GM19372 (cell line): ENCODE results near the gene FBXO9.
"Not testable (repeated sequence)": the region's sequence is repeated elsewhere in the genome, so short reads cannot be mapped to it uniquely, and the experiment has no call there.

Experiments
- ATAC-seq: cut with Tn5 transposase; IDR thresholded peaks from one replicate; pipeline ENCODE4 v1.9.1; 2021; ENCODE audit warnings: mild to moderate bottlenecking, low read depth, moderate library complexity; ENCODE audit not compliant: unreplicated experiment

FBXO9 gene

DNA sequence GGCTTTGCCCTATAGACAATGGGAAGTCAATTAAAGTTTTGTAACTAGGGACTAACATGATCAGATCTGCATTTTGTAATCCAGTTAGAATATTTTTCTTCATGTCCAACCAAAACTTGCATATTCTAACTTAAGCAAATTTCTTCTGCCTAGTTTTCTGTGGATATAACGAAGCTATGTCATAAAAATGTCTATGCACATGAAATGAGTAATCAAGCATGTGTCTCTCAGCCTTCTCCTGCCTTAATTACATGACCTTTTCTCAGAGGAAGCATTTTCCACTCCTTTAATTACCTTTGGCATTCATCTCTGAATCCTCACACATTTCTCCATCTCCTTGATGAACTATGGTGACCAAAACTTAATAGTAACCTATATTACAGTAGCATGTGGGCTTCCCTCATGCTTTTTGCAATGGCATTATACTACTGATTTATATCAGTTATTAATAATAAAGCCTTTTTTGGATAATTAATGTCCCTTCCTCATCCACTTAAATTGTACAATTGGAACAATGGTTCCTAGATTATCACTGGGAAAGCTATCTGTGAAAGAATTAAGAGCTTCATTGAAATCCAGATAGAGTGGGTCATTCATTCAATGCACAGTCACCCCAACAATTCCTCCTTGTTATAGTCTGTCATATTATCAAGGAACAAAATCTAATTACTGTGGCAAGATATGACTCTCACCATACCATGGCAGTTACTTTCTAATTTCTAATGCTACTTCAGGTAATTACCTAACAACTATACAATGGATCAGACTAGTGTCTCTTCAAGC is 19.1 kb upstream of the FBXO9 start:
- ATAC-seq, result no peak

DNA sequence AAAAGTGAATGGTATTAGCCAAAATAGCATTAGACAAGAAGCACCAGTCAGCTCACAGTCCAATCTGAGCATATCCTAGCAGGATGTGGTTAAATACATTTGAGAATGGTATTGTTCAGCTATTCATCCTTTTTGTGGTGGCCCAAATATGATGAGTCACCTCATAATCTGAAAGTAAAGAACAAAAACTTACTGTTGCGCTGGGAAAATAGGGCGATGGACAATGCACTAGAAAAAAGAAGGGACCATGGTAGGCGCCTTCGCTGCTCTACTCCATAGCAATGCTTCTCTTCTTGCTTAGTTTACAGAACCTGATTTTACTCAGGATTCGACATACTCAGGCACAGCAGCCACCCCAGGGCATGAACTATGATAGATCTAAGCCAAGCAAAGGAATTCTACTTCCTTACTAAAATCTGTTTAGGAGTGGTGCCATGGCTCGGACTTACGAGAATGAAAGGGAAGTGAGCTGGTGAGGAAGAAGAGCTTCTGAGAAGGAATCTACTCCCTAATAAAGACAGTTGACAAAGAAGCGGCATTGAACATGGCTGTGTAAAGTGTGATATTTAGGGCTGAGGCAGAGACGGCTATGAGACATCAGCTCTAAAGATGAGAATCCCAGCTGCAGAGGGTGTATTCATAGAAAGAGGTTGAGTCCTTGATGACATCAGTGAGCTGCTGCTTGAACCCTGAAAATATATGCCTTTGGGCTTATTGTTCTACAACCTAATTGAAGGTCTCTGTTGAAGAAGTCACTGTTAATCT is 16.6 kb upstream of the FBXO9 start:
- no peak for ATAC-seq

DNA sequence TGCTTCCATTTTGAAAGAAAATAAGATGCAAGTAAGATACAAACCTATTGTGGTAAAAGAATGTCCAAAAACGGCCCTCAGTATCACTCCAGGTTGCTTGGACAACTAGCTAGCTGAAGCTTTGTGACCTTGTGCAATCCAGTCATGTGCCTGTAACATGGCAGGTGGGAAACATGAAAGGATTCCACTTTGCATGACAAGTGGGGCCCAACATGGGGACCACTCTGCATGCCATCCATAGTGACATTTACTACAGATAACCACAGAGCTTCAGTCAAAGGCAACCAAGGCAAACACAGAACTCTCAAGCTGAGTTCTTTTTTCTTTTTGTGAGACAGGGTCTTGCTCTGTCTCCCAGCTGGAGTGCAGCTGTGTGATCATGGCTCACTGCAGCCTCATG is 15.8 kb upstream of the FBXO9 start:
- no peak for ATAC-seq

DNA sequence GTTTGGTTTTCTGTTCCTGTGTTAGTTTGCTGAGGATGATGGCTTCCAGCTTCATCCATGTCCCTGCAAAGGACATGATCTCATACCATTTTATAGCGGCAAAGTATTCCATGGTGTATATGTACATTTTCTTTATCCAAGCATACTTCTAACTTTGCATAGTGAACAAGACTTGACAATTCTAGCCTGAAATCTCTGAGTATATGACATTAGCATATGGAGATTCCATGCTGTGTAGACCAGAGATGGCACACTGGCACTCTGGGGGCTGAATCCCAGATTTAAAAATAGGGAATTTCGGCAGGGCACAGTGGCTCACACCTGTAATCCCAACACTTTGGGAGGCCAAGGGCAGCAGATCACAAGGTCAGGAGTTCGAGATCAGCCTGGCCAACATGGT is 13.1 kb upstream of the FBXO9 start:
- not testable (repeated sequence) for ATAC-seq

DNA sequence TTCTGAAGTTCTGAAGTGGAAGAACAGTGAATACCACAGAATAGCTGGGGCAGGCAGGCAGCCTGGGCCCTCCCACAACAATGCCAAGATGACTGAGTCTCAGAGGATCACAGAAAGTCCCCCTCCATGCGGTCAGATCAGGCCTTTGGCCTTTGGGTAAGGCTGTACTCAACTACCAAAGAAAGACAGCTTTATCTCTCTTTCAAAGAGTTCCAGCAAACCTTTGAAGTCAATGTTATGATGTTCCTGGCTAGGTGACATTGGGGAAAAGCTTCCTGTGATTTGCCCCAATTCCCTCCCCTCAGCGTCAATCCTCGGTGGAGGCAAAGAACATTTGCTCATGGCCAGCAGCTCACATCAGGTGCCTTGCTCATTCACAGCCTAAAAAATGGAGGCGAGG is 10.7 kb upstream of the FBXO9 start:
- ATAC-seq, result no peak

DNA sequence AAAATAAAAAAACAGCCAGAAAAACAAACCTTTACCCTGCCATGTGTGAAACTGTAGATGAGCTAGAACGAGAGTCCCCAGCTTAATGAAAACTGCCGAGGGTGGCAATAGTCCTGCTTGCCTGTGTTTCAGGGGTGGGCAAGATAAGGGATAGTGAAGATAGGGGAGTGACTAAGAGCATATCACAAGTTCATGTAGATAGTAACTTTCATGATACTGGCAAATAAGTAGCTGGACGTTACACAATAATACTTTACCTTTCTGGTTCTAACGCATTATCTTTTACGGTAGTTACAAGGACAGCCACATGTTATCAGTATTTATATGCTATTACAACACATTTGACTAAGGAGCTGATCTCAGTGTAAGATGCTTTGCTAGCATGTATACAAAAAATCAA is 9.3 kb upstream of the FBXO9 start:
- ATAC-seq, result no peak

DNA sequence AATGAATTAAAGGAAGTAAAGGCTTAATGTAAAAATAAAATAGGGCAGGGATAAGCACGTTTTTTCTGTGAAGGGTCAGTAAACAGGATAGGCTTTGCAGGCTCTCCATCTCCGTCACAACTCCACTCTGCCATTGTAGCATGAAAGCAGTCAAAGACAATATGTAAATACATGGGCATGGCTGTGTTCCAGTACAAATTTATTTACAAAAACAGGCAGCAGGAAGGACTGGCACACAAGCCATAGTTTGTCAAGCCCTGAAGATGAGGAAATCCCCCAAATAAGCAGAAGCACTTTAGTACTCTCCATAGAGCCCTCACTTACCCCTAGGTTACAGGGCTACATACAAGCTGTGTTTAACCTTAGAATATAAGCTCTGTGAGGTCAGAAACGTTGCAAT is 8.9 kb upstream of the FBXO9 start:
- no peak for ATAC-seq

DNA sequence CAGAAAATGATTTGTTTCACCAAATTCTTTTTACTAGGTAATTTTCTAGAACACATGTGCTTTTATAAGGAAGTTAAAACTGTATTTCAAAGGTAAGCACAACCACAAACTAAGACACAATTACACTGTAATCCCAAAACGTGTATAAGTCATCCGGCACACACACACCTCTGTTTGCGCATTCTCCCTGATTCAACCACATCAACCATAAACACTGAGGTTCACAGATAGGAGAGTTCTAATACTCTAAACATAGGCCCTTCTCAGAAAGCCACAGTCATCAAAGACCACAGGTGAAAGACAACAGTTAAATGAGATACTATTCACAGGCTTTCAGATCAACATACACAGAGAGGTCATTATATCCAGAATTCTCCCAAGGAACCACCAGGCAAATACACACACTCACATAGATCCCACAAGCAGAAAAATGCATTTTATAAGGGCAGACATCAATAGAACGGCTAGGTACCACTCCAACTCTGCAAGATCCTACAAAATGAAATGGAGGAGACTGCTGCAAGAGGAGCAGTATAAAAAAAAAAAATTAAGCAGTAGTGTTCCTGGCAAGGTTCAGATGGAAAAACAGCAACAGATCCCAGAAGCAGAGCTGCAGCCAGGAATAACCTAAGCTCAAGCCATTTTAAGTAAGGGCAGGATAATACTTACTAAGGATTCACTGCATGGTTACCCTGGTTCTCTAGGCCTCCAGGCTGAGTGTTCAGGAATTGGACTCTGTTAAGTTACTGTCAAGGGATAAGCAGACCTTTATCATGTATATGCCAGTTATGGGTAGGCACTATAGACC is 6.6 kb upstream of the FBXO9 start:
- no peak for ATAC-seq

DNA sequence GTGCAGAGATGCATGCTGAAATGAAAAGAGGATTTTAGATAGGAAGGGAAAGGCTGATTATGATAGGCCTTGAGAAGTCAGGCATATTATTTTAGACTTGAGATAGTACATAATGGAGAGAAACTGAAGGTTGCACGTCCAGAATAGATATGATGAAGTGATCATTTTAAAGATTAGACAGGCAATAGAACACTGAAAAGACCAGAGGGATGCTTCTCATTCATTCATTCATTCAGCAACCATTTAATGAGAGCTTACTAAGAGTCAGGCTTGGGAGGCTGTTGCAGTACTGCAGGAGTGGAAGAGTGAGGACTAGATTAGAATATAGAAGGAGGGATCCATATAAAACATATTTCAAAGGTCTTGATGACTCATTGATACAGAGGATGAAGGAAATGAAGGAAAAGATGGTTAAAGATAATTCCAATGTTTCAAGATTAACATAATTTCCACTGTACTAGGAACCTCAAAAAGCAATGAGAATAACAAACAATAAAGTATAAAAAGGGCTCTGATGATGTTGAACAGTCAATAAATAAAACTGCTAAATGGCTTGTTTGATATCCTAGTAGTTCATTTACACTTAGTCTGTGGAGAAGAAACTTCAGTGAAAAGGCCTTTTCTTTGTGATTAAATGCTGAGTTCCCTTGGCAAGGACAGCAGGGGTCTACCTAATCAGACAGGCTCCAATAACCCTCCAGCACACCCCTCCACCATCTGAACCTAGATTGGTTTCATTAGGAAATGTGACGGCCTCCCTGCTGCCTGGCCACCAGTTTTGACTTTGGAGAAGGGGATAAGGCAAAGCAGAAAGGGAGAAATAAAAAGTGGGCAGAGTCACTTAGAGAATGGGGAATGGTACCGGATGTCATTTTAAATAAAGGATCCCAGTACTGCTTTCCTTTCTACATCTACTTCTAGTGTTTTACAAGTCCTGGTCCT is 5.3 kb upstream of the FBXO9 start:
- ATAC-seq, result no peak

DNA sequence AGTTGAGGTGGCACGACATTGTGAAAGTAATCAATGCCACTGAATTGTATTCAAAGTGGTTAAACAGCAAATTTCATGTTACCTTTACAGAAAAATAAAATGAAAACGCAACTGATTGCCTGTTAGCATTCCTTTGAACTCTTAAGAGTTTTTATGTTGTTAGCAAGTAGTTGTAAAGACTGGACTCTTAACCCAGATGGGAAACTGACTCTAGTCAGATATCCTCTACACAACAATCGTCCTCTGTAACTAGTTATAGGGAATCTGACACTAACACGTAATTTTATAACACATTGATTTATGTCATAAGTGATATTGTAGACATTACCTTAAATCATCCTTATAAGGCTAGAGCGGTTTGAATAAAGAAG is 3.0 kb upstream of the FBXO9 start:
- no peak for ATAC-seq

DNA sequence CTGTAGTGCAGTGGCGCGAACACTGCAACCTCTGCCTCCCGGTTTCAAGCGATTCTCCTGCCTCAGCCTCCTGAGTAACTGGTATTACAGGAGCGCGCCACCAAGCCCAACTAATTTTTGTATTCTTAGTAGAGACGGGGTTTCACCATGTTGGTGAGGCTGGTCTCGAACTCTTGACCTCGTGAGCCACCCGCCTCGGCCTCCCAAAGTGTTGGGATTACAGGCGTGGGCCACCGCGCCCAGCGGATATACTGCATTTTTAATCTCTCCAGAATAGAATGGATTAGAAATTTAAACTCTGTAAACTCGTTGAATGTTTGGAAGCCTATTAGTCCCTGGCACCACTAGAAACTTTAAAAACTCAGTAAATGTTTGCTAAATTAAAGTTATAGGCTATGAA is 949 bp upstream of the FBXO9 start:
- not testable (repeated sequence) for ATAC-seq

DNA sequence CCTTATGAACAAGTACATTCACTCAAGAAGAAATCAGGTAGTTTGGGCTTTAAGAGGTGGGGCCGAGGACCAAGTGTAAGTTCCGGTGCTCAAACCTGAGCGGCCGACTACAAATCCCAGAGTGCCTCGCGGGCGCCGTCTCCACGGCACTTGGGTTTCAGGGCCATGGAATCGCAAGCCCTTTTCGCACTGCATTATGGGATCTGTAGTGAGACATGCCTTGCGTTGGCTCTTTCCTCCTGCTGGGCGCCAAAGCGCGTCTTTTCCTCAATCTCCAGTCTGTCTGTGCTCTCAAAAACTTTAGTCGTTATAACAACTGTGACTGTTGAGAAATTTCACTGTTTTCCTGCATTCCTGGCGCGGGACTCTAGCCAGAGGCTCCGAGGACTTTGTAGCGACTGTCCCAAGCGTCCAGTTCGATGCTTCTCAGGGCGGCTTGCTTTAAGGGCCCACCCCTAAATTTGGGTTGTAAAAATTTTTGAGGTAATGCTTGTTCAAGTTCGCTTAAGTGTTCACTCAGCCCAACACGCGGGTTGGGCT is 408 bp upstream of the FBXO9 start:
- peak; percentile 70 for ATAC-seq

DNA sequence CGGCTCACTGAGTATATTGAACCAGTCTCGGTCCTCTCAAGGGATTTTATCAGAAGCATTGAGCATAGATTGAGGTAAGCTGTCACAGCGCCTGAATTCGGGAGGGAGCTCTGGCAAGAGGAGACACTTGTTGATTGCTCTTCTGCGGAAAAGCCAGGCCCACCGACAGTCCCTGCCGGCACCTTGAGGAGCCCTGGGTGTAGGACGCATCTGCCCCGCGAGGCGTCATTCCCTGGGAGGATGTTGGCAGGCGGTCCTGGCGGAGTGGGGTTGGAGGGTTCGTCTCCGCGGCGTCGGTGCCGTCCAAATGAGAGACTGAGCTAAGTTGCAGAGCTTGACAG is 843 bp downstream of the FBXO9 start:
- no peak for ATAC-seq

DNA sequence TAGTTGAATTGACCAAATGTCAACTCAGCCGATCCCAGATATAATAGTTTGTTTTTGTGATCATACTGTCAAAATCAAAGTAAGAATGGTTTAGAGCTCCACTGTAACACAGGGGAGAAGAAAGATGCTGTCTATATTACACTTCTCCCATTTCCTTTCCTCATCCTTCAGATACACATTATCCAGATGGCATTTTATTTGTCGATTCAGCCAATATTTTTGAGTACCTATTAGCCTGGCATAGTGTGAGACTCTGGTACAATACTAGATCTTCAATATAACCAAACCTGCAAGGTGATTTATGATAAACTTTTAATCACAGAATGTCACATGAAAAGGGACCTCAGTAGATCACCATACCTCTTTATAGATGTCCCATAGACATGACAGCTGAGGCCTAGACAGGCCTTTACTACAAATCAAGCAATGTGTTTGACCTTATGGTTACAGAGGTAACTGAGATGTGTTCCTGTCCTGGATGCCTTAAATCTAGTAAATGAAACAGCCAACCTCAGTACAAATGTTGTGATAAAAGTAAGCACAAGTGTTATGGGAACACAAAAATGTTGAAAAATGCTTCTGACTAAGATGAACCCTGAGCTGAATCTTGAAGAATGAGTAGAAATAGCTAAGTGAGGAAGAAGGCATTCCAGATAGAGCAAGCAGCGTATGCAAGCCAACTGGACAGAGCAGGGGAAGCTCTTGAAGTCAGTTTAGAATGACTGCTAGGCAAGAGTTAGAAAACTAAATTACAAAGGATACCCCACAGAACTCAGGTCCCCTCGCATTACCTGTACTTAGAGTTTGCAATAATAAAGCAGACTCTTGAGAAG is 1.9 kb downstream of the FBXO9 start:
- no peak for ATAC-seq

DNA sequence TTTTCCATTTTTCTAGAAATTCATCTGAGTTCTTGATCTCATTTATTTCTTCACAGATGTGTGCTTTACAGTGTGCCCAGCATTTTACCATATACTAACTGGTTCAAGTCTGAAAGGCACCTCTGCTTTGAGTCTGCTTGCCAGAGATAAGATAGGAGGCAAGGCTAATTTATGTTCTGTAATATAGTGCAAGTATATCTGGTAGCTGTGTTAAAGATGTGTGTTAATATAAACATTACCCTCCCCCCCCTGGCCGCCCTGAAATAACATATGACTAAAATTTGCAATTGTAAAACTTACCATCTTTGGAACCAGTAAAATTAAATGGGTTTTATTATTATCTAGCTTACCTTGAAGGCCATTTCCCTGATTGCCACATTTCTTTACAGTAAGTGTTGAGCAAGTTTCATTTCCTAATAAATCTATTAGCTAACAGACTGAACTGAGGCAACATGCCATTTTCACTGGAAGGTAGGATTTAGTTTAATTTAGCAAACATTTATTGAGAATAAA is 2.7 kb downstream of the FBXO9 start:
- ATAC-seq, result no peak

DNA sequence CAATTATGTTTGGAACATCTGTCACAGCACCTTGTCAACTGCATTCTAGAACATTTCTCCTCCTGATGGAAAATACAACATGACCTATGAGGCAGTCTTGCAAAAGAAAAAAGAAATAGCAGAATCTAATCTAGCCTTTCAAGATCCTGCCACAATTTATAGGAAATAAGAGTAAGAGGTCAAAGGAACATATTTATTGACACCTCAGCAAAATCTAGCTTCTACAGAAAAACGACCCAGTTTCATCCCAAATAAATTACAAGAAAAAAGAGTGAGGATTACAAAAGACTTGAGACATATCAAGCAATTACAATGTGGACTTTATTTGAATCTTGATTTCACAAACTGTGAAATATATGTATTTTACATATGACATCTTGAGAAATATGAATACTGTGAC is 4.2 kb downstream of the FBXO9 start:
- ATAC-seq, result no peak

DNA sequence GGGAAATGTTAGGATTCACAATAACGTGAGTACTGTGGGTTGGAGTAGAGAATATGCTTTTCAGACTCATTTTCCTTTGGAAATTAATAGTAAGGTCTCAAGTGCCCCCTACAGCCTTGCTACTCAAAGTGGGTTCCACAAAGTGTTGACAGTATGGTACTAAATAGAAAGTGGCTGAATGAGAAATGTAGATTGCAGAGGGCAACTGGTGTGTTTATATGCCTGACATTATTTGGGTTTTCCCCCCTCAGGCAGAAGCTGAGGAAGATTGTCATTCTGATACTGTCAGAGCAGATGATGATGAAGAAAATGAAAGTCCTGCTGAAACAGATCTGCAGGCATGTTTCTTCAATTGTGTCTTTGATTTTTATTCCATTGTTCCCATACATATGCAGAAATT is 5.6 kb downstream of the FBXO9 start:
- ATAC-seq, result no peak

DNA sequence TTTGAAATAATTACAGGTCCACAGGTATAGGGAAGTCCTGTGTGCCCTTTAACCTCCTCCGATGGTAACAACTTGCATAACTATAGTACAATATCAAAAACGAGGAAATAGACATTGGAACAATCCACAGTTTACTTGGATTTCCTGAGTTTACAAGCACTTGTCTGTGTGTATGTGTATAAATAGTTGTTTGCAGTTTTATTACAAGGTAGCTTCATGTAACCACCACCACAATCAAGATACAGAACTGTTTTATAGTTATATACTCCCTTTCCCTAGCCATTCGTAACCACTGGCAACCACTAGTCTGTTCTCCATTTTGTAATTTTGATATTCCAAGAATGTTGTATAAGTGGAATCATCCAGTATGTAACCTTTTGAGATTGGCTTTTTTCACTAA is 9.1 kb downstream of the FBXO9 start:
- ATAC-seq, result no peak

DNA sequence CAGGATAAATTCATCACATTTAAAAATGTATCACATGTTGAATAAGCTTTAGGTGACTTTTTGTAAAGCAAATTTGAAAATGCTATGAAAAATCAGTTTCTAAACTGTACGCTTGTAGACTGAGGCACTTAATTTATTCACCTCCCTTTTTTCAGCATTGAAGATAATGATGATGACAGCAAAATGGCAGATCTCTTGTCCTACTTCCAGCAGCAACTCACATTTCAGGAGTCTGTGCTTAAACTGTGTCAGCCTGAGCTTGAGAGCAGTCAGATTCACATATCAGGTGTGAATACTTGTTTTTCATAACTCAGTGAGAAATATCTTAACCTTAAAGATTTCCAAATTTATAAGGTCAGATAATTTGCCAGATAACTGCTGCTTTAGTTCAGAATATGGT is 15.6 kb downstream of the FBXO9 start:
- ATAC-seq, result no peak
